ACHN (cell line): ENCODE data around the gene ZDHHC14.

ENCODE experiments used
- DNase-seq: peaks from one replicate; pipeline ENCODE4 v3.0.0-alpha.2; 2015
- in situ Hi-C: cut with HindIII; loops from 2 replicates; pipeline ENCODE4 v1.10.0; 2017; ENCODE audit warnings: low sequenced_read_pairs, low pct_ligation_motif_present, low pct_unique_long_range_greater_than_20kb

ZDHHC14 gene

DNA sequence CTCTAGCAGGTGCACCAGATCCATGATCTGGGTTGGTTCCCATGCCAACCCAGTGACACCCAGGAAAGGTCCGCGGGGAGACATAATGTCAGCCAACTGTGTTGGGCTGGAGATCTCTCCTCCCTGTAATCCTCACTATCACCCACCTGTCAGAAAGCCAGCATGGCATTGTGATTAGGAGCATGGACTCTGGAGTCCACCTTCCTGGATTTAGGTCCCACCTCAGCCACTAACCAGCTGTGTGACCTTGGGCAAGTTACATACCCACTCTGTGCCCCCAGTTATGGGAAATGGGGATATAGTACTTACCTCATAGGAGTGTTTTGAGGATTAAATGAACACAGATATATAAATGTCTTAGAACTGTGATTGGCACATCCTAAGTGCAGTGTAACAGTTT is 97.9 kb downstream of the ZDHHC14 start:
- DNase-seq = no peak
- in situ Hi-C loops = no loop called here

DNA sequence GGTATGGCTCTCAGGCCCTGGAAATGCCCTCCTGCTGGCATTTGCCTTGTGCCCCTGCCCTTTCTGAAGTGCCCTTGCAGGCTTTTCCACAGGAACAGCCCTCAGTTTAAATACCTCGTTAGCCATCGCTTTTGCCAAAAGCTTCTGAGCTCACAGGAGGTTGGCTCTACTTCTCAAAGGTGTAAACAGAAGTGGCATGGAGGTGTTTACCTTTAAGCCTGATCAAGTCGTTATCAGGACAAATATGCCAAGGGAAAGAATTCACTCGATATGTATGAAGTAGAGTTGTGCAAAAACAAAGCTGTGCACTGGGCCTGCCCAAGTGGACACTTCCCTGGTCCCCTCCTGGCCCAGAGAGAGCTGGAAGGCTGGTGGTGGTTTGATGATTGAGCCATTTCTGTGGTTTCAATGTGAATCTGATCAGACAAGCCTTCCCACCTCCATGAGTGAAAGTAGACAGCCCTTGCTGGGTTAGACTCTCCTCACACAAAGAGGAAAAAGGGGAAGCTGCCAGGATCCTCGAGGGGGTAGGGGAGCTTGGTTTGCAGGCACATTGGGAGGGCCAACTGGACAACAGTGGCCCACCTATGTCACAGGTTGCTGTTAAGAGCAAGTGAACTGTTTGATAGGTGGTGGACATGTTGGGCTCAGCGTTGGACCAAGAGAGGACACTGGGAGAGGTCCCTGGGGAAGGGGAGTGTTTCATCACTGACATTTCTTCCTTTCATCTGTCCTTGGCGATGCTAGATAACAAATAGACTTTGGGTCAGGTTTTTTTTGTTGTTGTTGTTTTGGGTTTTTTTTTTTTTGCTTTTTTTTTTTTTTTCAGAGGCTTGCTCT is 98.7 kb downstream of the ZDHHC14 start:
- in situ Hi-C loops = no loop called here
- no peak for DNase-seq

DNA sequence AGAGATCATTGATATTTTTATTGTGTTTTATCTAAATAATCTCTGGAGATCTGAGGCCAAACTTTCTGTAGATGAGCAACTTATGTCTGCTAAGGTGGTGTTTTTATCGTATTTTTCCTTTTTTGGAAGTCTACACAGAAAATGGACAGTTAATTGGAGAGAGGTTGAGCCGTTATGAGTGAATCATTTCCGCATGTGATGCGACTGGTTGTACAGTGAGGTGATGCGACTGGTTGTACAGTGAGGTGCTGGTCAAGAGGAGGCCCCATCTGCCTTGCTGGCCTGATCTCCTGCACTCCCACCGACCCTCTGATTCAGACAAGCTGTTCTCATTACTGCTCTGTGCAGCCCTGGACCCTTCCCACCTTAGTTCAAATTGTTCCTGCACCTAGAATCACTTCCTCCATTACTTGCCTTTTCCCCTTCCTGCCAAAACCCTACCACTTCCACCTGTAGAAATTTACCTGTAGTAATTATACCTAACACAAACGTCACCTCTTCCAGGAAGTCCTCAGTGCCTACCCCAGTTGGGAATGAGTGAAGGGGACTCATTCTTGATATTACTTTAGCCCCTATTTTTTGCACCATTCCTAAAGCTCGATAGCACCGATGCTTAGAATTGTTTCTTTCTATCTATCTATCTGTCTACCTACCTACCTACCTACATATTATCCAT is 100.3 kb downstream of the ZDHHC14 start:
- no peak for DNase-seq

DNA sequence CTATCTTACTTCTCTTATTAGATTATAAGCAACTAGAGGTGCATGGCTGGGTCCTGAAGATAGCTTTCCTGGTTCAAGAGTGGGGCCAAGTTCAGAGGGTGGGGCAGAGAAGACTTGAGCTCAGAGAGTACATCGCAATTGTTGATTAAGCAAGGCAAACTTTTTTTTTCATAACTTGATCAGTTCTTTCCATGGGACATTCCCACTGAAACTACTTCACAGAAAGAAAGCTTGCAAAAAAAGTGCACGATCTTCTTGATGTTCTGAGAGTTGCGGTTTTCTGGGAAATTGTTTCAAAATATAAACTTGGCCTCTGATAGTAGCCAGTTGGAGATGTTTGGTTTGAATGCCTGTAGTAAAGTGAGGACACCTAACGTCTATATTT is 100.9 kb downstream of the ZDHHC14 start:
- in situ Hi-C loops = no loop called here

More for the DNA sequence above, 100.3 kb downstream of the ZDHHC14 start:
- in situ Hi-C loops = no loop called here

DNA sequence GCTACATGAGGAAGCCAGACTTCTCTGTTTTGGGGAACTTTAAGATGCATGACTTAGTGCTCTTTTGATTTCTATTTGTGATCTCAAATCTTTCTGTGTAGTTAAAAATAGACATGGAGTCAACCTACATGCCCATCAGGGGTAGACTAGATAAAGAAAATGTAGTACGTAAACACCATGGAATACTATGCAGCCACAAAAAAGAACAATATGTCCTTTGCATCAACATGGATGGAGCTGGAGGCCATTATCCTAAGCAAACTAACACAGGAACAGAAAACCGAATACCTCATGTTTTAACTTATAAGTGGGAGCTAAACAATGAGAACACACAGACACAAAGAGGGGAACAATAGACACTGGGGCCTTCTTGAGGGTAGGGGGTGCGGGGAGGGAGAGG is 102.8 kb downstream of the ZDHHC14 start:
- in situ Hi-C loops = no loop called here

More for the DNA sequence above, 100.9 kb downstream of the ZDHHC14 start:
- no peak for DNase-seq

DNA sequence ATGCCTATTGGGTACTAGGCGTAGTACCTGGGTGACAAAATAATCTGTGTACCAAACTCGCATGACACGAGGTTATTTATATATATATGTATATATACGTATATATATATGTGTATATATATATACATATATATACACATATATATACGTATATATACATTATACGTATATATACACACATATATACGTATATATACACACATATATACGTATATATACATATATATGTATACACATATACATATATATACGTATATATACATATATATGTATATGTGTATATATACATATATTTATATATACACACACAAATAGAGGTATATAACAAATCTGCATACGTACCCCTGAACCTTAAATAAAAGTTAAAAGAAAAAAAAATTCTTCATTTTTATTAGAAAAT is 103.2 kb downstream of the ZDHHC14 start:
- DNase-seq = no peak
- in situ Hi-C loops = no loop called here

More for the DNA sequence above, 102.8 kb downstream of the ZDHHC14 start:
- DNase-seq = no peak

DNA sequence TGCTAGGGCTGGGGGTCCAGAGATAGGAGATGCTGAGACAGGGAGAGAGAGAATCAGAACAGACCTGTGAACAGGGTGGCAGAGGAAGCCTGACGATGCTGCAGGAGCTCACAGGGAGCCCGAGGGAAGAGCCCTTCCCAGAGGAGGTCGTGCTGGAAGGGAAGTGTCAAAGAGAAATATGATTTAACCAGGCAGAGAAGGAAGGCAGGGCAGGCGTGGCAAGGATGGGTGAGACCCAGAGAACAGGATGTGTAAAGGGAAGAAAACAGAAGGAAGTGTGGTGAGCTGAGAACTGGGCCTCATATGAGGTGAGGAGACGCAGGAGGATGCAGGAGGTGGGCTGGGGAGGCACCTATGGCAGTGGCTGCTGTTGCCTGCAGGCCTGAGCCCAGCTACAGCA is 105.6 kb downstream of the ZDHHC14 start:
- in situ Hi-C loops = no loop called here
- no peak for DNase-seq

DNA sequence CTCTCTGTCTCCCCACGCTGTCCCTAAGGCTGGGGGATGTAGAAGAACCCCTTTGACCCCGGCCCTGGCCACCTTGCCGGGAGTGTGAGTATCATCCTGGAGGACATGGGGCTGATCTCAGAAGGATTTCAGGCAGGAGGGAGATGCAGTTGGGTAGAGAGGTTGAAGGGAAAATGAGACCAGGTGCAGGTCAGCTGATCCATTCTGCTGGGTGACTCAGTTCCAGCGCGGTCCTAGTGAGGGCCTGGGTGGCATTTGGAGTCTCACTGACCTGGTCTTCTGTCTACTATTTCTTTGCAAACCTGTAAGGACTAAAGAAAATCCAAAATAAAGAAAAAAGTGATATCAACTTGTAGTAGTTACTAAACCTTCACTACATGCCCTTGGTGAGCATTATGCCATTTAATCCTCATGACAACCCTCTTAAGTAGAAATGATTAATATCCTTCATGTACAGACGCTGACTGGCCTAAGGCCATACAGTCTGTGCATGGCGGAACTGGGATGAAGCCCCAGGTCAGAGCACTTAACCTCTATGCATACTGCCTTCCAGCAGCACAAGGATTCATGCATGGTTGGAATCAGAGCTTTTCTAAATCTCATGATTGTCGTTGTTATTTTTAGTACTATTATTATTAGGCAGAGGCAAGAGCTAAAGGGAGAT is 106.3 kb downstream of the ZDHHC14 start:
- in situ Hi-C loops = no loop called here
- no peak for DNase-seq

DNA sequence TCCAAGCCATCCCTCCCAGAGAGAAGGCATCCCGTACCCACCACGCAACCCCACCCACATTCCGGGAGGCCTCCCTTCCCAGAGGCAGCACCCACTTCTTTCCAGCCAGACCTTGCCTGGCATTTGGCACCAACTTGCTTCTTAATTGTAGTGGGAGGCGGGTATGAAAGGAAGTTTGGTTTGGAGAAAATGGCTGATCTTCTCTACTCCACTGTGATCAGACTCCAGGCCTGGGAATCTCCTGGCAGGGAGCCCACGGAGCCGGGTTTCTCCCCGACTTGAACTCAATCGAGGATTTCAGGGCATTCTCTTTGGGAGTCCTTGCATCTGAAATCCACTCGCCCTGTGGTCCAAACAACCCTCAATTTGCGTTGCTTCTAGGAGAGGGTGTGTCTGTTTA is 107.1 kb downstream of the ZDHHC14 start:
- no peak for DNase-seq

DNA sequence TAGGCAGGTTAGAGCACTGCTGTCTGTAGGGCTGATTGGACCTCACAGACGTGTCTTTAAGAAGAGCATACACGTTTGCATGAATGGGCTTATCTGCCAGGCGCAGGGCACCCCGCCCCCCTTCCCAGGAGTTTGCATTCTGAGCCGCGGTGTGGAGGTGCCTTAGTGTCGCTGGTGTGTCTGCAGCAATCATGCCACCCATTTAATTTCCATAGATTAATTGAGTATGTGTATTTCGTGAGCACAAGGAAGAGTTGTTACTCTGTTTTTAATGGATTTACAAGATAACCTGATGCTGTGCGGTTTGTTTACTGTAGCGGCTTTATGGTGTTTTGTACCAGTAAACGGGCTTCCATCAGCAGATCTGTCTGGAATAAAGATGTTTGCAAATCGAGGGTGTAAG is 107.7 kb downstream of the ZDHHC14 start:
- in situ Hi-C loops = no loop called here
- DNase-seq = no peak

More for the DNA sequence above, 107.1 kb downstream of the ZDHHC14 start:
- in situ Hi-C loops = no loop called here

DNA sequence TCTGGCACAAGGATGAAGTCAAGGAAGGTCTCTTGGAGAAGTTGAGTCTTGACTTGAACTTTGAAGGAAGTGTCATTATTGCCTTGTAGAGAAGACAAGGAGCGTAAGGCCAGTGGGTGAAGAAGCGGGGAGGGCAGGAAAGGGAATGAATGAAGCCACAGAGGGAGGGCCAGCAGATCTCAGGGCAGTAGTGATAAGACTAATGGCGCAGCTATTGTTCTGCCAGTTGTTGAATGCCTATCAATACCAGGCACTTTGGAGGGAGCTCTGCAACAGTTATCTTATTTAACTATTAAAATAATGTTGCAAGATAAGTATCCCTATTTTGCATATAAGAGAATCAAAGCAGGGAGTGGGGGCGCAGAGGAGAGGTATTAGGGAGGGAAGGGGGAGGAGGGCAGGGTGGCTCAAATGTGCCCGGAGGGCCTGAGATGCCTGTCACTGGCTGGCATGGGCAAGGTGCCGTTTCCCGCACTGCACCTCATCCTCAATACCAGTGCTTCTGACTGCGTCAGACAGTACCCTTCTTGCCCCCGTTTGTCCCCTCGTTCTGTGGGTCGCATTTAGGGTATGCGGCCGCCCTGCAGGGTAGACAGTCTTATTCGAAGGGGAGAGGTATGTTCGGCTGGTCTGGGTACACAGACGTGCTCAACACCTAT is 109.8 kb downstream of the ZDHHC14 start:
- no peak for DNase-seq
- in situ Hi-C loops = no loop called here

DNA sequence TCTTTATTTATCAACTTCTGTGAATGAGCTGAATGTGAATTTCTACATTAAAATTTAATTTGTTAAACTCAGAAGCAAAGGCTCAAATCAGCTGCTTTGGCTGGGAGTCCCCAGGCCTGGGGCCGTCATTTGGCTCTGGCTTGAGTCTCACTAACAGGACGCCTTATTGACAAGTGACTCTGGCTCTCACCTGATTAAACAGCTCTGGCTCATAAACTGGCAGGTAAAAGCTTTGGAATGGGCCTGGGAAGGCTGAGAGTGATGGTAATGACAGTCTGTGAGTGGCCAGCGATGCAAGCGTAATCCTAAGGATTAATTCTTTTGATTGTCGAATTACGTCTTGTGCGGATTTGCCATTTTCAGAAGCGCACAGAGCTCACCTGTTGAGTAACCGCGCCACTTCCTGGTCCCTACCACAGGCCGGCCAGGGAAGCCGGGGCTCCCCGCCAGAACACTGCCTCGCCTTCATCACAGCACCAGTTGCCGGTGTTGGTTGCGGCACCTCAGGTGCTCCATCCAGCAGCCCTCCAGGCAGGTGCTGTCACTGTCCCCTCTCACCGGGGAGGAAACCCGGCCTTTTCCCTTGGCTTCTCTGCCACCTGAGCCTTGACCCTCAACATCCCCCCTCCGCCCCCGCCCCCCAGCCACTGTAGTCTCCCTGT is 110.7 kb downstream of the ZDHHC14 start:
- in situ Hi-C loops = no loop called here
- DNase-seq = no peak

DNA sequence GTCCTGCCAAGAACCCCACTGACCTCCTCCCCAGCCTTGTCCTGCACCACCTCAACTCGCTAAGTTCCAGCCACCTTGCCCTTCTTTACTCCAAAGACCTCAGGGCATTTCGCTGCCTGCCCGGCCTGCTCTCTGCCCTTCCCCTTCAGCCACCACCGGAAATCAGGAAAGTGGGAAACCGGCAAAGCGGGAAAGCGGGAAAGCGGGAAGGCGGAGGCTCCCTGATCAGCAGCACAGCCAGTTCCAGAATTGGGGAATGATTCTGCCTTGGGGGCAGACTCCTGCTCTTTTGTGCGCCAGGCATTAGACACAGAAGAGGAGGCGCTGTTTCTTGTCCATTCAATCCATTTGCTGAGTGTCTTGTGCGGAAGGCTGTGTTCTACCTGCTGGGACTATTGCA is 111.3 kb downstream of the ZDHHC14 start:
- in situ Hi-C loops = no loop called here
- no peak for DNase-seq

DNA sequence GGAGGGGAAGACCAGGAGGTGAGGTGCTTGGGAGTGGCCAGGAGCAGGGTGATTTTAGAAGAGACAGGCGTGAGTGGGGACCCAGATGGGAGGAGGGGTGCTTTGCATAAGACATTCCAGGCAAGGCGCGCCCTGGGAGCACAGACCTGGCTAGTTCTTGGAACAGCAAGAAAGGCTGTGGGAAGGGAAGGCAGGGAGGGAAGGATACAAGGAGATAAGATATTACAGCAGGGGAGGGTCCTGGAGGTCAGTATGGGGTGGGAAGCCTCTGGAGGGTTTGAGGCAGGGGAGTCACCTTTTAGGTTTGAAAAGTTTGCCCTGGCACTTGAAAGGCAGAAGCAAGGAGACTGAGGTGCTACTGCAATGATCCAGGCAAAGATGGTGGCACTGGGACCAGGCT is 111.8 kb downstream of the ZDHHC14 start:
- in situ Hi-C loops = no loop called here
- no peak for DNase-seq

DNA sequence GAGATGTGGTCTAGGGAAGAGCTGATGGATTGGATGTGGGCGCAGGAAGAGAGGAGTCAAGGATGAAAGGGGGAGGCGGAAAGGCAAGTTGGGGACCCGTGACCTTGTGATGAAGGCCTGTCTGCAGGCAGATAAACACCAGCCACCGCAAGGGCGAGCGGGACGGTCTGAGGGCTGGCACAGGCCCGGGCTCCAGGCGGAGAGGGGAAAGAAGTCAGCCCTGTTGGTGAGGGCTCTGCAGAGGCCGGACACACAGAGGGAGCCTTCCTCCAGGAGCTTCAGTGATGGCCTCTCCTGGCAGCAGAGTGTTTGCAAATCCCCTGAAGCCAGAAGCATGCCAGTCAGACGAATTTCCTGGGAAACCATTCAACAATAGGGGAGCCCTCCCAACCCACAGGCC is 112.2 kb downstream of the ZDHHC14 start:
- no peak for DNase-seq
- in situ Hi-C loops = no loop called here

DNA sequence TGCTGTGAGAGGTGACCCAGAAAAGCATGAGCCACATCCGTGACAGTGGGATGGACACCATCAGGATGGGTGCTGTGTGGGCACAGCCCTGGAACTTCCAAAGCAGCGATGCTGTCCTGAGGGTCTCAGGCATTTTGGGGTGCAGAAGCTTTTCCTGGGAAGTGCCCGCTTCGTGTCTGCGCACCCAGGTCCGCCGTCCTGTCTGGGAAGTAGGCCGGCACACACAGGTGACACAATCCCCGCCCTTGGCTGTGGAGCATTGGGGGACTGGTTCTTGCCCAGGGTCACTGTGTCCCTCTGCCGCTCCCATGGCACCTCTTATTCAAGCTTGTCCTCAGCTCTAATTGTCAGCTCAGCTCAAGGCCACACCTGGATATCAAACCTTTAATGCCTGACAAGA is 112.6 kb downstream of the ZDHHC14 start:
- in situ Hi-C loops = no loop called here
- DNase-seq = no peak

DNA sequence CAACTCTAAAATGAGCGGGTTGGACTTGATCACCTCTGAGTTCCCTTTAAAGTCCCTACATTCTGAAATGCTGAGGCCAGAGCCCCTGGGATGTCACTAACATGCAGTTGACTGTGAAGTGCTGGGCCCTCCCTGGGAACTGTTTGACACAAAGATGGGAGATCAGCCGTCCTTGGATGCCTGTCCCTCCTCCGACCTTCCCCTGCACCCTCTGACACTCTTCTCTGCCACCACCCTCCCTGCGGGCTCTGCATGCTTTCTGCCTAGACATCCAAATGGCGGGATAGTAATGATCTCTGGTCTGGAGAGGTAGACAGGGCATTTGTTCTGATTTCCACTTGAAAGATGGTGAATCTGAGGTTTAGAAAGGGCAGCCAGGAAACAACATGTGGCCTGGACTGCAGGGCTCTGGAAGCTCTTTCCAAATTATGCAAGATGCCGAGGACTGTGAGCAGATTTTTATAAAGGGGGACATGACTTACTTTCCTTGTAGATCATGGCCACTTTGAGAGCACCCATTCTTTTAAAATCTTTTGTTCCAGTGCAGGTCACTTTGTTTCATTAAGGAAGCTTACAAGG is 113.2 kb downstream of the ZDHHC14 start:
- no peak for DNase-seq
- in situ Hi-C loops = no loop called here

DNA sequence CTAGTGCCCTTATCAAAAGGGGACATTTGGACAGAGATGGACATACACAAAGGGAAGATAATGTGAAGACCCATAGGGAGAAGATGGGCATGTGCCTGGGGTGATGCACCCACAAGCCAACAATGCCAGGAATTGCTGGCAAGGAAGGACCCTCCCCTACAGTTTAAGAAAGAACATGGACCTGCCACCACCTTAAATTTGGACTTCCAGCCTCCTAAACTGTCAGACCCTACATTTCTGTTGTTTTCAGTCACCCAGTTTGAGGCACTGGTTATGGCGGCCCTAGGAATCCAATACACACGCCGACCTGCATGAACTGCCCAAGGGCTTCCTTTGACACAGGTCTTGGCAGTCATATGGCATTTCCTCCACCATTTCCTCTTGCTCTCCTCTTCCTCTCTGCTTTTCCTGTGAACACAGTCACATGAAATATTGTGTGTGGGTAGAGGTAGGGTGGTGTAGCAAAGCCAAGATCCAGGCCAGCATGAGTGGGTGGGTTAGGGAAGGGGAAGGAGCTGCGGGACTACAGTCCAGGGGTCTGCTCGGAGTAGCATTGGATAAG is 115.6 kb downstream of the ZDHHC14 start:
- no peak for DNase-seq
- in situ Hi-C loops = no loop called here
